Fibroblast of villous mesenchyme (primary cell): ENCODE data around the gene RPL10A. TPM values are rescaled to one million over a fixed set of nuclear protein-coding genes. Genes with fewer than 3 reads are reported as not detected.

Source experiments
- DNase-seq: peaks from one replicate; pipeline ENCODE4 v3.0.0-alpha.2; 2010; ENCODE audit warnings: low read depth
- H3K4me3 ChIP-seq: 2 replicates; pipeline ENCODE4 v1.5.1; 2011; ENCODE audit warnings: low read depth, mild to moderate bottlenecking, low read length
- total RNA-seq: library from RNA; depleted of rRNA; stranded (reverse); fragments of >200 nt; gene quantifications from 2 replicates; pipeline ENCODE4 v1.2.3, GENCODE V29; 2012
- TF ChIP-seq, protein P1 (sequence below): IDR thresholded peaks from 2 replicates; pipeline ENCODE4 v1.5.1; 2012; ENCODE audit warnings: low read depth, mild to moderate bottlenecking, low read length; ENCODE audit not compliant: insufficient read depth

Gene RPL10A
- total RNA-seq, 1 donor: 1,513 TPM

DNA sequence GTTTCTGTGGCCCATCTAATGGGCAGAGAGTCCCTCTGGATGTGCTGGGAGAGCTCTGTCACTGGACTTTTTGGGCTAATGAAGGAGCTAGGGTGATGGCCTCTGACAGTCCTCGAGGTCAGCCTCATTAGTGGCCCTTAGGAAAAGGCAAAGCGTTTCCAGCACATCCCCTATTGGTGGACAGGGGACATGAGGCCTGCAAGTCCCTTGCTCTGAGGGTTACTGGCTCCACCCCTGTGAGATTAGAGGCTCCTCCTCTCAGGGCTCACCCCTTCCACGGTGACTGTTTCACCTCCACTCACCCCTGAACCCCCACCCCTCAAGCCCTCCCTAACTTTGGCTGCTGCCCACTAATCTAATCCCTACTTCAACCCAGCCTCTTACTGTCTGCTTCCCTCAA lies 28.9 kb upstream of the RPL10A start:
- H3K4me3 ChIP-seq: no peak overlapping the region
- no peak for DNase-seq
- TF ChIP-seq, protein P1, sequence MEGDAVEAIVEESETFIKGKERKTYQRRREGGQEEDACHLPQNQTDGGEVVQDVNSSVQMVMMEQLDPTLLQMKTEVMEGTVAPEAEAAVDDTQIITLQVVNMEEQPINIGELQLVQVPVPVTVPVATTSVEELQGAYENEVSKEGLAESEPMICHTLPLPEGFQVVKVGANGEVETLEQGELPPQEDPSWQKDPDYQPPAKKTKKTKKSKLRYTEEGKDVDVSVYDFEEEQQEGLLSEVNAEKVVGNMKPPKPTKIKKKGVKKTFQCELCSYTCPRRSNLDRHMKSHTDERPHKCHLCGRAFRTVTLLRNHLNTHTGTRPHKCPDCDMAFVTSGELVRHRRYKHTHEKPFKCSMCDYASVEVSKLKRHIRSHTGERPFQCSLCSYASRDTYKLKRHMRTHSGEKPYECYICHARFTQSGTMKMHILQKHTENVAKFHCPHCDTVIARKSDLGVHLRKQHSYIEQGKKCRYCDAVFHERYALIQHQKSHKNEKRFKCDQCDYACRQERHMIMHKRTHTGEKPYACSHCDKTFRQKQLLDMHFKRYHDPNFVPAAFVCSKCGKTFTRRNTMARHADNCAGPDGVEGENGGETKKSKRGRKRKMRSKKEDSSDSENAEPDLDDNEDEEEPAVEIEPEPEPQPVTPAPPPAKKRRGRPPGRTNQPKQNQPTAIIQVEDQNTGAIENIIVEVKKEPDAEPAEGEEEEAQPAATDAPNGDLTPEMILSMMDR: no peak

DNA sequence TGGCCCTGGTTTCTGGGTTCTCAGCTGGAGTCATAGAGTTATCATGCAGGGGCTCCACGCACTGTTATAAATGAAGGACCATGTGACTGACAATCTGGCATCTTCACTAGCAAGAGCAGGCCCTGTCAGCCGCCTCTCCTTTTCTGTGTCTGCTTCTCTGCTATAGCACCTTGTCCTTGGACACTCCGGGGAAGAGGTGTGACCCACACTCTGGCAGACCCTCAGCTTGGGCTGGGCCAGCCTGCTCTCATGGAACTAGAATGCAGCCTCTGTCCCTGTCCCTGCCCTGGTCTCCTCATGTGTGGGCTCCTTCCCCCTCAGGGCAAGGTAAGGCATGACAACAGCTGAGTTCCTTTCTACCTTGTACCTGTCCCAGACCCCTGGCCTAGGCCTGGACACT lies 27.0 kb upstream of the RPL10A start:
- no peak for DNase-seq
- H3K4me3 ChIP-seq: no peak overlapping the region
- TF ChIP-seq, protein P1: no peak

DNA sequence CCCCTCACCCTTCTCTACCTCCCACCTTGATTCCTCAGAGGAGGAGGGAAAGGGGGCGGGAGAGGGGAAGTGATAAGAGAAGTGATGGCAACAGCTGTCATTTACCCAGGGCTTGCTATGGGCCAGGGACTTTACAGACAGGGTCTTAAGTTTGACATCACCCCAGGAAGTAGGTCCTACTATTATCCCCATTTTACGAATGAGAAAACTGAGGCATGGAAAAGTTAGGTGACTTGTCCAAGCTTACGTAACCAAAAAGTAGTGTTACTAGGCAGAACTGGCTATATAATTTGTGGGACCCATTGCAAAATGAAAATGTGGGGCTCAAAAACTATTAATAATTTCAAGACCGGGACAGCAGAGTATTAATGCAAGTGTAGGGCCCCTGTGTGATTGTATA lies 26.6 kb upstream of the RPL10A start:
- no peak overlapping the region for H3K4me3 ChIP-seq
- TF ChIP-seq, protein P1: no peak
- no peak for DNase-seq

DNA sequence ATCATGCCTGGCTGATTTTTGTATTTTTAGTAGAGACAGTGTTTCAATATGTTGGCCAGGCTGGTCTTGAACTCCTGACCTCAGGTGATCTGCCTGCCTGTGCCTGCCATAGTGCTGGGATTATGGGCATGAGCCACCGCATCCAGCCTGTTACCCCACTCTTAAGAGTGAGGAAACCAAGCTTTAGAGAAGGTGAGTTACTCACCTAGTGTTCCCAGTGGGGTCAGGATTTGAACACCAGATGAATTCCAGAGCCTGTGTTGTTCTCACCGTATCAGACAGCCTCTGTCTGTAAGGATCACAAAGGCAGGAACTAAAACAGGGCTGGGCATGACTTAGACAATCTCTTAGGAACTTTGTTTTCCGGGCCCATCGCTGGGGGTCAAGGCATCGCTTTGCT lies 25.5 kb upstream of the RPL10A start:
- no peak overlapping the region for H3K4me3 ChIP-seq
- TF ChIP-seq, protein P1: no peak
- DNase-seq: no peak

DNA sequence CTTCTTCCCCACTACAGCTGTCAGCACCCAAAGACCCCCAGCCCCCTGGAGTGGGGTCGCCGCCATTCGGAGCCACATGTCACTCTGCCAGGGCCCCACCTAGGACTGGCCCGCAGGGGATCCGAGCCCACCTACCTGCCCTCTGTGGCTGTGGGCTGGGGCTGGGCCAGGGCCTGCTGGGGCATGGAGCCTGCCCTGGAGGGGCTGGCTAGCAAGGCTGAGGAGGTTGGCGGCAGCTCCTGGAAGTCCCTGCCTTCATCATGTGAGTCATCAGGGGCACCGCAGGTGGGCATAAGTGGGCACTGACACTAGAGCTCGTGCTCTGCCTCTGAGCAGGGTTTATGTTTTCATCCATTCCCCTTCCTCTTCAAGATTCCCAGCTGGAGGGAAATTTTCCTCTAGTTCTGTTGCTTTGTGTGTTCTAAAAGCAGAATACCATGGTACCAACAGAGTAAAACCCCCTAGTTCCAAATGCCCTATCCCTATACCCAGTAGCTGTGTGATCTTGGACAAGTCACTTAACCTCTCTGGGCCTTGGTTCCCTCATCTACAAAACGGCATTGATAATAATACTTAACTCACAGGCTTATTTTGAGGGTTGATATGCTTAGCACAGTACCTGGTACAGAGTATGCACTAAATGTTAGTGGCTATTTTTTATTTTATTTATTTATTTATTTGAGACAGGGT lies 24.7 kb upstream of the RPL10A start:
- no peak for DNase-seq
- TF ChIP-seq, protein P1: no peak
- H3K4me3 ChIP-seq: no peak overlapping the region

DNA sequence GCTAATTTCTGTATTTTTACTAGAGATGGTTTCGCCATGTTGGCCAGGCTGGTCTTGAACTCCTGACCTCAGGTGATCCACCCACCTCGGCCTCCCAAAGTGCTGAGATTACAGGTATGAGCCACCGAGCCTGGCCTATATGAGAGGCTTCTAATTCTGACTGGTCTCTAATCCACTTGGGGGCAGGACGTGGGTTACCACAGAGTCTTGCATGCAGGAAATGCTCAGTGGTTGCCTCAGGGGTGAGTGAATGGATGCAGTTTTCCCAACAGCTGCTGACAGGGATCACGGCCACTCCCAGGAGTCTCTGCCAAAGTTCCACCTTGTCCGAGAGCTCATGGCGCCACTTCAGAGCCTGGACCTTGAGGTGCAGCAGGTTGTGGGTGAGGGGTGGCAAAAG lies 22.5 kb upstream of the RPL10A start:
- TF ChIP-seq, protein P1: no peak
- DNase-seq: peak; percentile 14
- H3K4me3 ChIP-seq: no peak overlapping the region

DNA sequence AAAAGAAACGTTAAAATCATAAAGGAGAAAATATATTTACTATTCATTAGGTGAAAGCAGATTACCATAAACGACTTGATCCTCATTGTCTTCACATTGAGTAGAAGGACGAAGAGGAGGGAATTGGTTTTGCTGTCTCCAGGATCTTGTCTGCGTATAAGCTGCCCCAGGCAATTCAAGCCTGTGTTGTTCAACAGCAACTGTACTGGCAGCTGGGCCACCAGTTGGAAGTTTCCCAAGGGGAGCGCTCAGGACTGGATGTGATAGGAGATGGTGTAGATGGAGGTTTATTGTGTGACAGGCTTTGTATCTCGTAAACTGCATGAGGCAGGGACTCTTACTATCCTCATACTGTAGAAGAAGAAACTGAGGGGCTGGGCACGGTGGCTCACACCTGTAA lies 20.0 kb upstream of the RPL10A start:
- TF ChIP-seq, protein P1: no peak
- no peak overlapping the region for H3K4me3 ChIP-seq
- DNase-seq: no peak
